ENCODE measurements around the gene RIOK3. TPM values are rescaled to one million over a fixed set of nuclear protein-coding genes. Genes with fewer than 3 reads are reported as not detected.

Gene RIOK3
- total and polyA plus RNA-seq, 10 of the 15 experiments (the other 5 are each of a cell fraction or from before 2014, with no cell fraction given): 18.0 to 87.5 (median 53.8) TPM

GRCh38 chr18:23529604-23530003 is 76.5 kb downstream of the RIOK3 start:
- 6% methylated on average over 3 of the region's 3 CpGs for WGBS (ENCODE audit: insufficient coverage, insufficient replicate concordance, low lambda C conversion rate, missing lambda C conversion rate)
- SMC1A ChIA-PET (ENCODE audit: uncharacterized antibody, unreplicated experiment): interaction anchor here (1.5 kb wide), 1 partner anchor 13 kb away, joined by 3 read pairs; no protein-coding TSS in a partner anchor
- POLR2A ChIA-PET: no interaction called here

More at GRCh38 chr18:23529604-23530003, 76.5 kb downstream of the RIOK3 start:
- Histone ChIP-seq H3K4me1 (ENCODE audit: control insufficient read depth, insufficient read depth, low read length) (no peaks in the 10 kb centered on the region), H3K27me3 (replicated peaks in 1 of 2; ENCODE audit: control insufficient read depth in 2 of 2, insufficient read depth in 2 of 2, low read length in 1 of 2) (no peaks in the 10 kb centered on the region), H3K4me2 (ENCODE audit: control insufficient read depth, insufficient read depth) (no peak overlapping the region), H3K36me3 (ENCODE audit: control insufficient read depth in 2 of 2, insufficient read depth in 2 of 2, low read length in 1 of 2) (peaks cover 34 to 56% of the 10 kb centered on the region in 2 experiments), H3K9ac (ENCODE audit: control insufficient read depth, insufficient read depth, low read length) (no peak overlapping the region), H3K79me2 (ENCODE audit: control insufficient read depth, insufficient read depth, low read length) (no peaks in the 10 kb centered on the region), H3K9me3 (replicated peaks; ENCODE audit: control insufficient read depth, insufficient read depth, low read length) (no peaks in the 10 kb centered on the region), H3K4me3 (no peak overlapping the region), H2AFZ (ENCODE audit: control insufficient read depth, low read depth, low read length) (no peak overlapping the region), H3K27ac (ENCODE audit: control insufficient read depth, insufficient read depth) (no peak overlapping the region), H4K20me1 (ENCODE audit: control insufficient read depth, insufficient read depth) (no peaks in the 10 kb centered on the region)
- FAIRE-seq: no peak
- ATAC-seq: peak; percentile 23
- ChIA-PET RAD21 (ENCODE audit: unreplicated experiment) (no interaction called here), CTCF (no interaction called here)
- TSS peak; percentile 6 for BruUV-seq (replicated peaks)
- no peak for TF ChIP-seq PML (IDR thresholded peaks at IDR 0.05; ENCODE audit: low read length)
- TF ChIP-seq JUNB (IDR thresholded peaks at IDR 0.05): peak; percentile 46; the same call in 1 of the 2 replicates
- TF ChIP-seq ETV6 (conservative IDR thresholded peaks at IDR 0.05 in 1 of 2, IDR thresholded peaks at IDR 0.05 in 1 of 2; ENCODE audit: borderline replicate concordance in 1 of 2, low read depth in 1 of 2): 0 out of 4 replicates have a peak, but pooled peaks of 1 of the 2 experiments have one; percentile 33
- no peak for TF ChIP-seq RELB (IDR thresholded peaks at IDR 0.05; ENCODE audit: low read depth)
- peak; percentile 45; the same call in 1 of the 2 replicates for TF ChIP-seq CREB1 (IDR thresholded peaks at IDR 0.05; ENCODE audit: low read depth)
- TF ChIP-seq RFX5 (IDR thresholded peaks at IDR 0.05; ENCODE audit: low read depth, low read length): no peak
- TF ChIP-seq MEF2B (IDR thresholded peaks at IDR 0.05; ENCODE audit: partially characterized antibody, poor library complexity, severe bottlenecking): no peak
- intact Hi-C loops (cut with micrococcal nuclease; ENCODE audit: unreplicated experiment): no loop called here
- in situ Hi-C loops (cut with MboI): no loop called here
- DNase-seq (ENCODE audit: low read depth, low spot score): no peak

Data from GM12878 (cell line).